HG03196 (cell line): ENCODE results near the gene TNIK.

Experiments
- ATAC-seq: cut with Tn5 transposase; IDR thresholded peaks from one replicate; pipeline ENCODE4 v1.9.1; 2021; ENCODE audit not compliant: unreplicated experiment

TNIK gene

DNA sequence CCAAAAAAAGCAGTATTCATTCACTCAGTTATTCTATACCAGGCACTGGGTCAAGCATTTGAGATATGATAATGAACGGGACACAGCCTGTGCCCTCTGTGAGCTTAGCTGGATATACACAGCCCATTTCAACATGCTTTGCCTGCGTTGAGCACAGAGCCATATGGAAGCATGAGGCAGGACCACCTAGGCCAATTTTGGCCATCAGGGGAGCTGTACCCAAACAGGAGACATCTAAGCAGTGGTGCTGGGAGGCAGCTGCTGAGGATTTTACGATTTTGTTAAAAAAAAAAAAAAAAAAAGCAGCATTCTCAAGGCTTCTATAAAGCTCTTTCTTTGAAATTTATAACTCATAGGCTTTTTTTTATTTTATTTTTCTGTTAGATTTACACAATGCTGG lies 346.5 kb downstream of the TNIK start:
- no peak for ATAC-seq

DNA sequence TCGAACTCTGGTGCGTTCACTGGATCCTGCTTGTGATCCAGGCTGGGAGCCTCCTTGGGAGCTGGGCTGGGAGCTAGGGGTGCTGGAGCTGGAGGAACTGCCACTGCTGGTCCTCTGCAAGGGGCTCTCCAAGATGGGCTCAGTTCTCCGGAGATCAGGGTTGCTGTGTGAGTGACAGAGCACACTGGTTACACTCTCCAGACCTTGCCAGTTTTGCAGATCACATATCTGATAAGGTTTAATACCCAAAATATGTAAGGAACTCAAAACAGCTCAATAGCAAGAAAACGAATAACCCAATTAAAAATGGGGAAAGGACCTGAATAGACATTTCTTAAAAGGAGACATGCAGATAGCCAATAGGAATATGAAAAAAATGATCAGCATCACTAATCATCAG lies 349.5 kb downstream of the TNIK start:
- no peak for ATAC-seq

DNA sequence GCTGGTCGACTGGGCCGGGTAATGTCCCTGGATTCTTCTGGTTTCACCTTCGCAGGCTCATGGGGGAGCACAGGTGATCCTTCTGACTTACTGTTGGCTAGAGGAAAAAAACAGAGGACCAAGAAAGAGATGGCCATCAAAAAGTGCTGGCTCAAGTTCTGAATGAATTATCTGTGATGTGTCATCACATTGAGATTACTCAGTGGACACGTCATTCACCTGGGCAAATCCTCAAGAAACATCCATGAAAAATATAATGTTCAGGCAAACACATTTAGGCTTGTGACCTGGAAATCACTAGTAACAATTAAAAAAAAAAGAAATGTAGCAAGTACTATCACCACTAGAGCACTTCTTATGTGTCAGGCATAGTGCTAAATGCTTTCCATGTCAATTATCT lies 352.1 kb downstream of the TNIK start:
- no peak for ATAC-seq

DNA sequence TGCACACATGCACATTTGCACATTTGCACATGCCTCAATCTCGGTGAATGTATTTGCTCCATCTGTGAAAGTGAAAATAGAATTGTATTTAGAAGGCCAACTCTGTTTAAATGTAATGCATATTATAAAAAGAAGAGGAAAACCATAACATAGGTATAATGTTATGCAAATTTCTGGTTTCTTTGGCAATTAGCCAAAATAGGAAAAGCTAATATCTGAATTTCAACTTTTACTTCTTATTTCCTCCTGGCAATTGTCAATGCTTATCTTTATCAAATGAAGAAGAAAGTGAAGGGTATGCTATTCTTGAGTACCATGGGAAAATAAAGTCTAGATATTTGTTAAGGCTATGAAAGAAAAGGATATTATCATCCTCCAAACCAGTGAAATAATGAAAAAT lies 357.0 kb downstream of the TNIK start:
- no peak for ATAC-seq

DNA sequence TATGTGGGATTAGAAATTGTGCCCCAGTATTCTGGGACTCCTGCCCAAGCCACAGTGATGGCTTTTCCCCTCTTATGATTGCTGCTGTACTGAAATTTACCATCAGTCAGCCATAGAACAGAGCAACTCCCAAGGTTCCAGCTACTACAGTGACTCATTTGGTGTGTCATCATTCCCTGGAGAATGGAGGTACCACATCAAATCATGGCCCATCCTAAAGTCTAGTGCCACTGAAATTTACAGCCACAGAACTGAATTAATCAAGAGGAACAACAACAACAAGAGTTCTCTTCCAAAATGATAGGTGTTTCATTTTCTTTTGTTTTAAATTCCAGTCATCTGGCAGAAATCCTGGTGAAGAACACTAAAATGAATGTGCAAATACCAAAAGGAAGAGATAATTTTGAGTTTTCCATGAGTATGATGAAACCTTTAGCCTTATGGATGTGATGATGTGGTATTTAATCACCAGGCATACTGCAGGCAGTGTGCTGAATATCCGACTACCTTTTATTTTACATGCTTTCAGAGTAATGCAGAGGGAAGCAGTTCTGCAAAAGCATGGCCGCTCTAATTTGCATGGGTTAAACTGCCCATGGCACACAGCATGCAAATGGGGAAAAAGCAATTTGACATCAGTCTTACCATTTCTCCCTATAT lies 358.1 kb downstream of the TNIK start:
- no peak for ATAC-seq

DNA sequence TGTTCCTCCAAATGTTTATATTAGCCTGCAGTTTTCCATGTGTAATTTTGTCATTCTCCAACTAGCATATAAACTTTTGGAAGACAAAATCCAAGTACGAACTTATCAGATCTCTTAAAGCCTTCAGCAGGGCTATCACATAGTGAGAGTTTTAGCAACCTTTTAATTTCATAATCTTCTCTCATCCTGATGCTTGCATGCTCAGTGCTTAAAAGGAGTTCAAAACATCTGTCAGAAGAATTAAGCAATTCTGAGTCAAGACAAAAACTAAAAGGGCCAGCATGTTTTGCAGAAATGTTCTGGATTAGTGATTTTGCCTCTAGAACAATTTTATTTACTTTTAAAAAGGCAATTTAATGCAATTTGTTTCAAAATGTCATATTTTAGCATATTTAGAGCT lies 360.3 kb downstream of the TNIK start:
- ATAC-seq, result no peak

DNA sequence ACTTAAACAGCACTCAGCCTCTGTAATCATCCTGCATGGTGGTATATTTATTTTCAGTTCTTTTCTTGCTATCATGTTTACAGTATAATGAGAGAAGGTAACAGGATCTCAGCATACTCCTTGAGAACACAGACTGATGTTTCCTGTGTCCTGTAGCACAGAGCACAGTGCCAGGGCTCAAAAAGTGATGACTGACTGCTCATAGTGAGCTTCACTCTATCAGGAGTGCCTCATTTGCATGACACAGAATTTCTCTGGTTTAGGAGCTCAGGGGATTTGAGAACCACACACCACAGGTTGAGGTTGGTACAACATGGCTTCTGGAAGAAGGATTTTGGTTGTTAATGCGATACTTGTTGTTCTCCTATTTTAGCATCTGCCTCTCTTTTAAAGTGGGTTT lies 365.1 kb downstream of the TNIK start:
- ATAC-seq, result peak; percentile 90

DNA sequence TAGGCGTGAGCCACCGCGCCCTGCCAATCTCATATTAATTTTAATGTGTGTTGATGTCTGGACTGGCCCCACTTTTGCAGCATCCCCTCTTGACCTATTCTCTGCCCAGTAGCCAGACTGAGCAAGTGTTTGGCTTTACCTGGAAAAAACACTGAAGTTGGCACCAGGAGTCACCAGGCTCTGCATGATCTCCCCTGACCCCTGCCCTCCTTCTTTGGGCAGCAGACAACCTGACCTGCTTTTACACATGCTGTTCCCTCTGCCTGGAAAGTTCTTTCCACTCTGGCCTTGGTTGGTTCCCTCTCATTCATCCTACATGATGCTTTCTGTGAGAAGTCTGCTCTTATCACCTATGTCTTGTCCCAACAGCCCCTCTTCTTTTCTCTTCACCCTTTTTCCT lies 365.8 kb downstream of the TNIK start:
- no peak for ATAC-seq

DNA sequence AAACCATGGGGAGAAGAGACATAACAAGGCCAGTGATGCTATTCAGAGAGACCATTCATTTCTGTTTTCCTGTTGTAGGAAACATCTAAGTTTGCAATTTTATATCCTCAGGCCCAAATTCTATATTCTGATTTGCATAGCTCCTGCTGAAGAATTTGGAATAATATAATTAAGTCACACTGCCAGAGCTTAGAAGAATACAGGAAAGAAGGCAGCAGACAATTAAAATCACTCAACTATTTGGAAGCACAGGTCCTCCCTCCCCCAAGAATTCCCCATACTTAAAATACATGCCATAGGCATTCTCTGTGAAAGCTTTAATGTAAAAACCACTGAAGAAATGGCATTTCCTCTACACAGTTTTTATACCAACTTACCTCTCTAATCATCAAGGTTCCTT lies 366.7 kb downstream of the TNIK start:
- ATAC-seq, result no peak

DNA sequence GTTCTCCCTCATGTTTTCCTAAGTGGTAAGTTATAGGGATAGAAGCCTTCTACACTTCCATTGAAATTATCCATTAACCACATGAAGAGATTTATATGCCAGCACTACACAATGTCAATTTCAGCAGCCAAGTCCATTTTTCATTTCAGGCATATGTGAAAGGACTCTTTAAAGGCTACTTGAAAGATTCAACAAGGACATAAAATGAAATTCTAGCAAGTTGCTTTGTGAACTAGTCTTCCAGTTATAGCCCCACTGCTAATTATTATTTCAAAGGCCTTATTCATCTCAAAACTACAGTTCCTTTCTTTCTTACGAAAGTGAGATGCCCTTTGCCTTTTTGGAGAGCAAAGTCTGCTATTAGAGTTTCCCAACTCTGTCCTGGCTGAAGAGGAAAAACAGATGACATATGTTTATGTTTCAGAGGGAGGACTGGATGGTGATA lies 367.7 kb downstream of the TNIK start:
- no peak for ATAC-seq

DNA sequence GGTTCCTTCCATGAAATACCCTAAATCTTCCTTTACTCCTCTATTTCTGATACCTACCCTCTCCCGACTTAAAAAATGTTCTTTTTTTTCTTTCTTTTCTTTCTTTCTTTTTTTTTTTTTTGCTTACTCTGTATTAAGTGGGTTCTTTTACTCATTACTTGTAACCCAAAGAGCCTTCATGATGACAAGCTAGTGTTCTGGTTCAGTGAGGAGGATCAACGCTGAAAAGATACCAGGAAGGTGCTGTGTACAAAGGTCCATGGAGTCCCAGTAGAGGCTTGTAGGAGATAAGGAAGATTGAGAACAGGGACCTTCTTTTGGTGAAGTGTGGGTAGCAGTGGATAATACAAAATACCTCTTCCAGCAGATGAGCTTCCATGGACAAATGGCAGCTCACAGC lies 369.9 kb downstream of the TNIK start:
- no peak for ATAC-seq

DNA sequence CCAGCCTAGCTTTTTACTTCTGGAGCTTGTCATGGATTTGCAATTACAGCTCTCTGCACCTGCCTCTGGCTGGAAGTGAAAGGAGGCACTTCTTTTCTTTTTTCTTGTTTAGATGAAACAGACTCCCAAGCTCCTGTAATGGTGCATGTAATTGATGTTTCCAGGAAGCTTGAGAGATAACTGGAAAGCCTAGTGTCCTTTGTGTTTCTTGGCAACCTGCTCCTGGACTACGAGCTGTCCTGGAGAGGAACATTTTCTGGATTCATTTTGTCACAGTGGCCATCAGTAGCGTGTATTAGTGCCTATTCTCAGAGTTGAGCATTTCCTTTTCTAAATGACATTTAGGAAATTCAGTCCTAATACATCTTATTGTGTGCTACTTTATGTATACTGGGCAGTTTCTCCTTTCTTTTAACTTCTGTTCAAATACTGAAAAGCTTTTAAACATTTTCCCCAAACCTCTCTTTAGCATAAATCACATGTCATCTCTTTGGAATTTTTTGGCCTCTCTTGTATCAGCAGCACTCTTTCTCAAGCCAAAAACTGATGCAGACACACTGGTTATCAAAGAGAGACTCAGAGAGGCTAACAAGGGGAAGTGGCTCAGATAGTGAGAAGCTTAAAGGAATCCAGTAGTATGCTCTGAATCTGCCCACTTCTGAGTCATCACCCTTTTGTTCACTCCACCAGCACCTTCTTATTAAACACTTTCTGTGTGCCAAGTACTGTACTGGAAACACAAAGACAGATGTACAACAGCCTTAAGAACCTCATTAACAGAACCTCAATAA lies 371.0 kb downstream of the TNIK start:
- no peak for ATAC-seq

DNA sequence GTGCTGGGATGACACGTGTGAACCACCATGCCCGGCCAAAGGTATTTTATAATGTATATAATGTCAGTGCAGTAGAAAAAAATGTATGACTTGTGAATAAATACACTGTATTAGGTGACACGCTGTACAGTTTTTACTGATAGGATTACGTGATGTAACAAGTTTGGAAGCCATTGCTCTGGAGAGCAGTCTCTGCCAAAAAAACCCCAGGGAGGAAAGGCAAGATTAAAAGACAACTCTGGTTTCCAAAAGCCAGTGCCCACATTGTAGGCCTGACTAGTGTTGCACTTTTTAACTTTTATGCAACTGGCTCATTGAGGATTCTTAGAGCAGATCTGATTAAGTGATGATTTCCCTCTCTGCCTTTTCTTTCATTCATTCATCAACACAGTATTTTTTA lies 371.7 kb downstream of the TNIK start:
- no peak for ATAC-seq

DNA sequence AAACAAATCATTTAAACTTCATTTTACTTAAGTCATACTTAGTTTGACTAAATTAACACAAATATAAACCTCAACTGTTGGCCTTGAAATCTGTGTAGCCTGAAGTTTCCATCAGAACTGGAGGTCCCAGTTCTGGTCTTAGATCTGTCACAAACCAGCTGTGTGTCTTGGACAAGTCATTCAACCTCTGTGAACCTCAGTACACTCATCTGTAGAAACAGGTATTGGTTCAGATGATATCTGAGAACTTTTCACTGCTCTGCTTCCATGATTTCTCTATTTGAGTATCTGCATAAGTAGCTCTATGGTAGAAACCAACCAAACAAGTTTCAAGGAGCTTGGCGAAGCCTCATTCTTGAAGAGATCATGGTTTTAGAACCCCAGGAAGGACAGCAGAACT lies 373.3 kb downstream of the TNIK start:
- ATAC-seq, result no peak

DNA sequence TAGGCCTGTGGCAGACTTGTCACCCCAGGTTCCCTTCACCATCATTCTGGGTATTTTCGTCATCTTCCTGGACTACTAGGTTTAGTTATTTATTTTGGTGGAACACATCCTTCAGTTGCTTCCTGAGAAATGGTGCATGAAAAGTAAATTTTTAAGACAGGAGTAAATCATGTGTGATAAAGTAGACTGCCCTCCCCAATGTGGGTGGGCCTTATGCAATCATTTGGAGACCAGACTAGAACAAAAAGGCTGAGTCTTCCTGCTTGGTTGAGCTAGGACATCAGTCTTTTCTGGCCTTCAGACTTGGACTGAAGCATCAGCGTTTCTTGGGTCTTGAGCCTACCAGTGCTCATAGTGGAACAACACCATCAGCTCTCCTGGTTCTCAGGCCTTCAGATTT lies 382.9 kb downstream of the TNIK start:
- no peak for ATAC-seq

DNA sequence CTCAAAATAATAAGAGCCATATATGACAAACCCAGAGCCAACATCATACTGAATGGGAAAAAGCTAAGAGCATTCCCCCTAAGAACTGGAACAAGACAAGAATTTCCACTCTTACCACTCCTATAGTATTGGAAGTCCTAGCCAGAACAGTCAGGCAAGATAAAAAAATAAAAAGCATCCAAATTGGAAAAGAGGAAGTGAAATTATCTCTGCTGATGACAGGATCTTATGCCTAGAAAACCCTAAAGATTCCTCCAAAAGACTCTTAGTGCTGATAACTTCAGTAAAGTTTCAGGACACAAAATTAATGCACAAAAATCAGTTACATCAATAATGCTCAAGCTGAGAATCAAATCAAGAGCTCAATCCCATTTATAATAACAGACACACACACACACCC lies 387.8 kb downstream of the TNIK start:
- no peak for ATAC-seq

DNA sequence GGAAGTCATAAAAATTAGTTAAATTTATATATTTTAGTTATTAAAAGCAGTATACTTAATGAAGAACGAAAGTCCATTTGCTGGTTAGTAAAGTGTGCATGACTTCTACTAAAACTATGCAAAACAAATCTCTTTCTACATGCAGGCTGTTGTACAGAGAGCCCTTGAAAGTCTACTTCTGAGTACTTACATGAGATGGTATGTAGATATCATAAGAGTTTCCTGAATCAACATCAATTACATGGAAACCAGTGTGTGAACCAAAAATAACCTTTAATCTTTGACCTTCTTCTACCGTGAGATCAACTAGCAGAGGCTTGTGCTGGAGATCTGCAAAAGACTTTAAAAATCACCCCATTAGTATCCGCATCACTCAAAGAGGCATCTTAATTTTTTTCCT lies 391.5 kb downstream of the TNIK start:
- no peak for ATAC-seq

DNA sequence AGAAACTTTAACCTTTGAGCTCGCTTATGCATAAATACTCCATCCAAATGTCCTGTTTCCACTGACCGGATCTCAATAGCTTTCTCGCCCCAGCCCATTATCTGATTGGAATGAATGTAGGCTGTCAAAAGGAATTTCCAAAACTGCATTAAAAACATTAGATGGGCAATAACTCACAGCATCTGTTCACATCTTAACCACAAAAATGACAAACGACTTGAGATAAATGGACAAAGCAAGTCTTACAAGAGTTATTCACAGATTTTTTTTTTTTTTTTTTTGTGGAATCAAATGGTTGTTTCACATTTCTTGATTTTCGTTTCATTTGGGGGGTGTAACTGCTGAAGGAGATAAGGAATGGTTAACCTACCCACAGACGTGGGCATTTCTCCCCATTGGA lies 394.0 kb downstream of the TNIK start:
- no peak for ATAC-seq

DNA sequence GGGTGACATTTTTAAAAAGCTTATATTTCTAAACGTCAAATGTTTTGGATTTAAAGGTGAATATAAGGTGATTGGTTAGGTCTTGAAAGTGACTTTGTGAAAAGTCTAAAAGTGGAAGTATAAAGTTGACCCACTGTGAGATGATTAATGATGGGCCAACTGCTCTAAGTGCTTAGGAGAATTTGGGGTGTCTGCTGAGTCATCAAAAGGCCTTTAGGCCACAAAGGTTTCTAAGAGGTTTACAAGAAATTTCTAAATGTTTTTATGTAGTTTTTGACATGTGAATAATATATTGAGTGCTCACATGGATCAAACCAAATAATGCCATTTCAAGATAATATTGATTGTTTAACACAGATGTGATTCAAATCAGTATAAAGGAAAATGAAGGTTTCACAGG lies 394.5 kb downstream of the TNIK start:
- ATAC-seq, result no peak

DNA sequence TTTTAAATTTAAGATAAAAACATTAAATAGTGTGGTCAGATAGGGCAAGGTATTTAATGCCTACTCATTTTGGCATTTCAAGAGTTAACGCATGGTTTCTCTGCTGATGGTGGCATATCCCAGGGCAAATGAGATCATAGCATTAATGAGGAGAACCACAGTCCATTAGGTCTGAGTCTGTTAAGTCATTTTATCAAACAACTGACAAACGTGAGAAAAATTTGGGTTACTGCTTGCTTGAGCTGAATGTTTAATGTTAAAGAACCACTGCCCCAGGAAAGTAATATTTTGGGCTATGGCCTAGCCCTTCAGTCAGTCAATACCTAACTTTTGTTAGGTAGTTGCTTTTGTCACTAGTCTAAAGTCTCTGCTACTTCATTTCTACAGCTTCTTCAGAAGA lies 395.7 kb downstream of the TNIK start:
- no peak for ATAC-seq

DNA sequence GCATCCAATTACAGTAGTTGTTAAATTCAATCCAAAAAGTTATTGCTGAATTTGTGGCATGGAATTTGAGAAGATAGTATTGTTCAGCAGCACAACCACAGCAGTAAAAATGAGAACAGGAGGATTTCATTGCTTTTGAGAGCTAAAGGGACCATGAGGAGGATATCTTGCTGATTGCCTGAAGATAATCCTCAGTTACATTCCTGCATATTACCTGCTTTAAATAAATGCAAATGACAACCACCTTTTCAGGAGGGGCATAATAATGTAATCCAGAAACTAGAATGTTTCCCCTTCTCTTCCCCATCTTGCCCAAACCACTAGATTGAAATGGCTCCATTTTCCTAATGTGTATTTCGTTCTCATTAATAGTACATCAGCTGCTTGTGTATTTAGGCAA lies 398.5 kb downstream of the TNIK start:
- ATAC-seq, result no peak

DNA sequence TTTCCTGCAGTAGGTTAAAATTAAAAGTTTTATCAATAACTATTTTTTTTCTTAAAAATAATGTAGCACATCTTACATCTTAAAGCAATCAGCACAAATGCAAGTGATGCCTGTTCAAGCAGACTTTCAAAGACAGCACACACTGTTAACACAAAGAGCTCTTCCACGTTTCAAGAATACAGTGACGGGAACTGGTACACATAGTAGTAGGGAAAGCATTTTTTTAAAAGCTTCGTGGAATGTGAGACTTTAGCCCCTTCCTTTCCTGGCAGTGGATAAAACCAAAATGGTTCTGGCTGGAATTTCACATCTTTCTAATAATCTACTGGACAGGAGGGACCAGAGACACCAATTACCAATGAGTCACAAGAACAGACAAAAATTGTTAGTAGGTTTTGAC lies 400.2 kb downstream of the TNIK start:
- no peak for ATAC-seq
